WTC11 (cell line): Measurements from ENCODE around the gene TAMM41. TPM values are rescaled to one million over a fixed set of nuclear protein-coding genes. Genes with fewer than 3 reads are reported as not detected.
A peak's percentile ranks its signal among the peaks of the same experiment; 100 is the strongest.

Source experiments
- ATAC-seq: fragments of 200-7000 bp; cut with Tn5 transposase; 2 replicates; pipeline ENCODE4 v1.10.0; 2021; ENCODE audit warnings: mild to moderate bottlenecking, moderate library complexity
- CTCF ChIA-PET: fragments of 300-600 bp; sonication (Branson Sonifier 250); formaldehyde crosslinking; loops from one replicate; lab custom pipeline; 2021; ENCODE audit warnings: antibody characterized with exemption; lab: Charles Lee
- POLR2A ChIA-PET: fragments of 350-600 bp; sonication (Branson Sonifier 250); formaldehyde crosslinking; loops from one replicate; lab custom pipeline; 2021; ENCODE audit warnings: antibody characterized with exemption; lab: Charles Lee
- DNase-seq: peaks from one replicate; pipeline ENCODE4 v3.0.0; 2021; ENCODE audit warnings: low spot score
- H3K27ac Mint-ChIP-seq: 2 replicates; pipeline ENCODE4 v1.8.0; 2021; ENCODE audit warnings: mixed read lengths
- H3K27me3 Mint-ChIP-seq: 2 replicates; pipeline ENCODE4 v1.8.0; 2021; ENCODE audit warnings: low read depth, mild to moderate bottlenecking, moderate library complexity, mixed read lengths
- H3K36me3 Mint-ChIP-seq: 2 replicates; pipeline ENCODE4 v1.8.0; 2021; ENCODE audit warnings: mixed read lengths
- H3K4me1 Mint-ChIP-seq: 2 replicates; pipeline ENCODE4 v1.8.0; 2022; ENCODE audit warnings: mixed read lengths
- H3K4me3 Mint-ChIP-seq: 2 replicates; pipeline ENCODE4 v1.8.0; 2021; ENCODE audit warnings: mild to moderate bottlenecking, moderate library complexity, mixed read lengths
- H3K9me3 Mint-ChIP-seq: 2 replicates; pipeline ENCODE4 v1.8.0; 2021; ENCODE audit warnings: mixed read lengths
- CREM ChIP-seq: sonication (generic); formaldehyde crosslinking; IDR thresholded peaks from 2 replicates; pipeline ENCODE4 v1.8.1; 2022; ENCODE audit warnings: mild to moderate bottlenecking, missing genetic modification reagents, moderate library complexity
- E2F1 ChIP-seq: sonication (generic); formaldehyde crosslinking; IDR thresholded peaks from 2 replicates; pipeline ENCODE4 v1.8.0; 2022; ENCODE audit warnings: mild to moderate bottlenecking, missing genetic modification reagents
- JAZF1 ChIP-seq: fragments of 250-450 bp; sonication (Bioruptor Pico); IDR thresholded peaks from 2 replicates; pipeline ENCODE4 v1.9.0; 2021; ENCODE audit warnings: moderate library complexity, mild to moderate bottlenecking, inconsistent platforms
- JUN ChIP-seq: sonication (generic); formaldehyde crosslinking; IDR thresholded peaks from 2 replicates; pipeline ENCODE4 v1.8.0; 2023; ENCODE audit warnings: mild to moderate bottlenecking, missing genetic modification reagents
- NR2C2 ChIP-seq: sonication (generic); formaldehyde crosslinking; IDR thresholded peaks from 2 replicates; pipeline ENCODE4 v1.8.0; 2022; ENCODE audit warnings: mild to moderate bottlenecking, missing genetic modification reagents
- OVOL2 ChIP-seq: fragments of 250-450 bp; sonication (Bioruptor Pico); IDR thresholded peaks from 2 replicates; pipeline ENCODE4 v1.9.0; 2021; ENCODE audit warnings: mild to moderate bottlenecking, borderline replicate concordance
- PRDM15 ChIP-seq: sonication (generic); formaldehyde crosslinking; IDR thresholded peaks from 2 replicates; pipeline ENCODE4 v1.8.0; 2022; ENCODE audit warnings: missing genetic modification reagents
- RELA ChIP-seq: sonication (generic); formaldehyde crosslinking; IDR thresholded peaks from 2 replicates; pipeline ENCODE4 v1.8.1; 2022; ENCODE audit warnings: missing genetic modification reagents, mild to moderate bottlenecking, borderline replicate concordance
- SMAD3 ChIP-seq: sonication (generic); formaldehyde crosslinking; IDR thresholded peaks from 2 replicates; pipeline ENCODE4 v1.8.0; 2022; ENCODE audit warnings: missing genetic modification reagents, mild to moderate bottlenecking, borderline replicate concordance
- TP53 ChIP-seq: sonication (generic); formaldehyde crosslinking; IDR thresholded peaks from 2 replicates; pipeline ENCODE4 v1.8.1; 2023; ENCODE audit warnings: mild to moderate bottlenecking, missing genetic modification reagents
- ZNF263 ChIP-seq: sonication (generic); formaldehyde crosslinking; IDR thresholded peaks from 2 replicates; pipeline ENCODE4 v1.8.1; 2022; ENCODE audit warnings: low read depth, mild to moderate bottlenecking, moderate library complexity, missing genetic modification reagents
- total RNA-seq: library from RNA; stranded (reverse); gene quantifications from 3 replicates; pipeline ENCODE4 v1.2.3, GENCODE V29; 2021
- TF ChIP-seq, protein P1 (sequence below): sonication (generic); formaldehyde crosslinking; IDR thresholded peaks from 2 replicates; pipeline ENCODE4 v1.8.1; 2022; ENCODE audit warnings: missing genetic modification reagents, borderline replicate concordance
- TF ChIP-seq, protein P2 (sequence below): sonication (generic); formaldehyde crosslinking; IDR thresholded peaks from 2 replicates; pipeline ENCODE4 v1.8.1; 2023; ENCODE audit warnings: mild to moderate bottlenecking, missing genetic modification reagents
- TF ChIP-seq, protein P3 (sequence below): sonication (generic); formaldehyde crosslinking; IDR thresholded peaks from 2 replicates; pipeline ENCODE4 v1.8.0; 2022; ENCODE audit warnings: mild to moderate bottlenecking, missing genetic modification reagents

Gene TAMM41
- total RNA-seq, 1 experiment from 2014 or later = 23.0 TPM

GRCh38 chr3:11835028-11835639 lies 11.6 kb downstream of the TAMM41 start:
- DNase-seq (no peak), ATAC-seq (no peak)
- TF ChIP-seq JAZF1 (CRISPR knock-in tag) = no peak
- no peak for TF ChIP-seq JUN
- no peak for TF ChIP-seq ZNF263
- no peak for TF ChIP-seq OVOL2 (CRISPR knock-in tag)
- no peak for TF ChIP-seq PRDM15
- no peak for TF ChIP-seq RELA (CRISPR knock-in tag)
- no peak for TF ChIP-seq TP53 (CRISPR knock-in tag)
- TF ChIP-seq CREM (CRISPR knock-in tag) = no peak
- TF ChIP-seq, protein P1, sequence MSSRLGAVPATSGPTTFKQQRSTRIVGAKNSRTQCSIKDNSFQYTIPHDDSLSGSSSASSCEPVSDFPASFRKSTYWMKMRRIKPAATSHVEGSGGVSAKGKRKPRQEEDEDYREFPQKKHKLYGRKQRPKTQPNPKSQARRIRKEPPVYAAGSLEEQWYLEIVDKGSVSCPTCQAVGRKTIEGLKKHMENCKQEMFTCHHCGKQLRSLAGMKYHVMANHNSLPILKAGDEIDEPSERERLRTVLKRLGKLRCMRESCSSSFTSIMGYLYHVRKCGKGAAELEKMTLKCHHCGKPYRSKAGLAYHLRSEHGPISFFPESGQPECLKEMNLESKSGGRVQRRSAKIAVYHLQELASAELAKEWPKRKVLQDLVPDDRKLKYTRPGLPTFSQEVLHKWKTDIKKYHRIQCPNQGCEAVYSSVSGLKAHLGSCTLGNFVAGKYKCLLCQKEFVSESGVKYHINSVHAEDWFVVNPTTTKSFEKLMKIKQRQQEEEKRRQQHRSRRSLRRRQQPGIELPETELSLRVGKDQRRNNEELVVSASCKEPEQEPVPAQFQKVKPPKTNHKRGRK (CRISPR knock-in tag) = no peak
- TF ChIP-seq NR2C2 (CRISPR knock-in tag) = no peak
- CTCF ChIA-PET = no interaction called here
- peaks cover 32% of the 10 kb centered on the region for H3K36me3 Mint-ChIP-seq
- peaks cover 20% of the 10 kb centered on the region for H3K4me1 Mint-ChIP-seq
- no peak overlapping the region for H3K27ac Mint-ChIP-seq
- H3K27me3 Mint-ChIP-seq = no peaks in the 10 kb centered on the region
- no peak overlapping the region for H3K4me3 Mint-ChIP-seq
- POLR2A ChIA-PET = no interaction called here
- peaks cover 6% of the 10 kb centered on the region for H3K9me3 Mint-ChIP-seq

DNA sequence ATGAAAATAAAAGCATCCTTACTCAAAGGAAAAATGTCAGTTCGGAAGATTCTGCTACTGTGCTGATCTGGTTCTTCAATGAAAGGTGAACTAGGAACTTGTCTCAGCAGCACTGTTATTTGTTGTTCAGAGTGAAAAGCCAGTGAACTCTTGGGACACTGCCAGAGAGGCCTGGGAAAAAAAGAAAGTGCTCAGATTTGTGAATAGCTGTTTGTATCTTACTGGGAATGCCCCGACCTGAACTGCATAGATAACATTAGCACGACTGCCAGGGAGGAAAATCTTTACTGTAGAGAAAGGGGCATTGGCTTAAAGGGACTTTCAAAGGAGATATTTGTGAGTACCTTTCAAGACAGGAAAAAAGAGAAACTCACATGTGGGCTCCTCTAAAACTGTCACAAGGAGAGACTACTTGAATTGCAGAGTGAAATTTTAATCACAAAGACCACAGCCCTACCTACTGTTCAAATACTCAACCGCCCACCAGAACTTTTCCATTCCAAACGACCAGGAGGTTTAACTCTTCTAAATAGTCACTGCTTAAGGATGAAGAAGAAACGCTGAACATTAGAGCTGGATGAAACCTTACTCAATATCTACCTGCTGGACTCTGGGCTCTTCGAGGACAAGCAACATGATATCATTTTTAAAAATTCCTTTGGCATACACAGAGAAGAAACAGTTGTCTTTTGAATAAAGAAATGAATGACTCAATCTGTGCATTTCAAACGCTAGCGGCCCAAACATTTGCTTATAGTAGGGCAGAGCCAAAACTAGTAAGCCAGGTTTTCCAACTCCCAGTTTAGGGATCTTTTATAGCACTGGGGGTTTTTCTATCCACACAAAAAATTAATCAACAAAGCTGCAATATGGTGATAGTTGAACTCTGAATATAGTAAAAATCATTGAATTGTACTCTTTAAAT lies 13.4 kb downstream of the TAMM41 start:
- DNase-seq (no peak), ATAC-seq (peak; percentile 87)
- H3K4me1 Mint-ChIP-seq = peaks cover 20% of the 10 kb centered on the region
- peak overlapping the region; percentile 33; the same call in 1 of the 2 replicates for H3K4me3 Mint-ChIP-seq
- ChIA-PET CTCF (interaction anchor here (1.9 kb wide), 1 partner anchor 14 kb away, joined by 9 read pairs; the partner anchor contains the start of gene TAMM41), POLR2A (no interaction called here)
- H3K9me3 Mint-ChIP-seq = no peaks in the 10 kb centered on the region
- TF ChIP-seq, protein P1 (CRISPR knock-in tag) = no peak
- TF ChIP-seq, protein P2, sequence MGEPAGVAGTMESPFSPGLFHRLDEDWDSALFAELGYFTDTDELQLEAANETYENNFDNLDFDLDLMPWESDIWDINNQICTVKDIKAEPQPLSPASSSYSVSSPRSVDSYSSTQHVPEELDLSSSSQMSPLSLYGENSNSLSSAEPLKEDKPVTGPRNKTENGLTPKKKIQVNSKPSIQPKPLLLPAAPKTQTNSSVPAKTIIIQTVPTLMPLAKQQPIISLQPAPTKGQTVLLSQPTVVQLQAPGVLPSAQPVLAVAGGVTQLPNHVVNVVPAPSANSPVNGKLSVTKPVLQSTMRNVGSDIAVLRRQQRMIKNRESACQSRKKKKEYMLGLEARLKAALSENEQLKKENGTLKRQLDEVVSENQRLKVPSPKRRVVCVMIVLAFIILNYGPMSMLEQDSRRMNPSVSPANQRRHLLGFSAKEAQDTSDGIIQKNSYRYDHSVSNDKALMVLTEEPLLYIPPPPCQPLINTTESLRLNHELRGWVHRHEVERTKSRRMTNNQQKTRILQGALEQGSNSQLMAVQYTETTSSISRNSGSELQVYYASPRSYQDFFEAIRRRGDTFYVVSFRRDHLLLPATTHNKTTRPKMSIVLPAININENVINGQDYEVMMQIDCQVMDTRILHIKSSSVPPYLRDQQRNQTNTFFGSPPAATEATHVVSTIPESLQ (CRISPR knock-in tag) = no peak
- TF ChIP-seq SMAD3 (CRISPR knock-in tag) (no peak), E2F1 (no peak)
- TF ChIP-seq, protein P3, sequence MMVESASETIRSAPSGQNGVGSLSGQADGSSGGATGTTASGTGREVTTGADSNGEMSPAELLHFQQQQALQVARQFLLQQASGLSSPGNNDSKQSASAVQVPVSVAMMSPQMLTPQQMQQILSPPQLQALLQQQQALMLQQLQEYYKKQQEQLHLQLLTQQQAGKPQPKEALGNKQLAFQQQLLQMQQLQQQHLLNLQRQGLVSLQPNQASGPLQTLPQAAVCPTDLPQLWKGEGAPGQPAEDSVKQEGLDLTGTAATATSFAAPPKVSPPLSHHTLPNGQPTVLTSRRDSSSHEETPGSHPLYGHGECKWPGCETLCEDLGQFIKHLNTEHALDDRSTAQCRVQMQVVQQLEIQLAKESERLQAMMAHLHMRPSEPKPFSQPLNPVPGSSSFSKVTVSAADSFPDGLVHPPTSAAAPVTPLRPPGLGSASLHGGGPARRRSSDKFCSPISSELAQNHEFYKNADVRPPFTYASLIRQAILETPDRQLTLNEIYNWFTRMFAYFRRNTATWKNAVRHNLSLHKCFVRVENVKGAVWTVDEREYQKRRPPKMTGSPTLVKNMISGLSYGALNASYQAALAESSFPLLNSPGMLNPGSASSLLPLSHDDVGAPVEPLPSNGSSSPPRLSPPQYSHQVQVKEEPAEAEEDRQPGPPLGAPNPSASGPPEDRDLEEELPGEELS (CRISPR knock-in tag) = no peak
- peaks cover 28% of the 10 kb centered on the region for H3K36me3 Mint-ChIP-seq
- peak overlapping the region; percentile 61 for H3K27ac Mint-ChIP-seq
- H3K27me3 Mint-ChIP-seq = no peaks in the 10 kb centered on the region
